Measurements from ENCODE around the gene NLRP5.
A peak's percentile ranks its signal among the peaks of the same experiment; 100 is the strongest.
"Not testable (repeated sequence)": the region's sequence is repeated elsewhere in the genome, so short reads cannot be mapped to it uniquely, and the experiment has no call there.

Gene NLRP5

GRCh38 chr19:55986487-55986886 lies at the start of gene NLRP5:
TSS of gene NLRP5 (plus strand) at chr19:55986775.
- DNase-seq (ENCODE audit: low spot score): no peak

GRCh38 chr19:55939206-55939605 lies 47.4 kb upstream of the NLRP5 start:
- no peak for DNase-seq (ENCODE audit: low spot score)

- no peak for DNase-seq (ENCODE audit: low spot score)
These were observed 46.3 kb upstream of the NLRP5 start for GRCh38 chr19:55940306-55940705.

- no peak for DNase-seq (ENCODE audit: low spot score)
These were observed 39.0 kb upstream of the NLRP5 start, which contains the start of gene NLRP8 for GRCh38 chr19:55947532-55947931. TSS of gene NLRP8 (plus strand) at chr19:55947832.

GRCh38 chr19:55950566-55950965 lies 36.0 kb upstream of the NLRP5 start:
- DNase-seq (ENCODE audit: low spot score): not testable (repeated sequence)

- DNase-seq (ENCODE audit: low spot score): no peak
These were observed 30.1 kb upstream of the NLRP5 start for GRCh38 chr19:55956431-55956830.

GRCh38 chr19:55958356-55958755 lies 28.2 kb upstream of the NLRP5 start:
- DNase-seq (ENCODE audit: low spot score): no peak

- DNase-seq (ENCODE audit: low spot score): no peak
These were observed 26.4 kb upstream of the NLRP5 start for GRCh38 chr19:55959996-55960675.

- no peak for DNase-seq (ENCODE audit: low spot score)
These were observed 24.4 kb upstream of the NLRP5 start for GRCh38 chr19:55962186-55962585.

- no peak for DNase-seq (ENCODE audit: low spot score)
These were observed 12.6 kb upstream of the NLRP5 start for GRCh38 chr19:55973982-55974381.

- DNase-seq (ENCODE audit: low spot score): no peak
These were observed 6.2 kb upstream of the NLRP5 start for GRCh38 chr19:55980415-55980814.

GRCh38 chr19:55985254-55985653 lies 1.3 kb upstream of the NLRP5 start:
- no peak for DNase-seq (ENCODE audit: low spot score)

- DNase-seq (ENCODE audit: low spot score): no peak
These were observed 4.3 kb downstream of the NLRP5 start for GRCh38 chr19:55990831-55991230.

GRCh38 chr19:55993492-55993891 lies 6.9 kb downstream of the NLRP5 start:
- DNase-seq (ENCODE audit: low spot score): no peak

- no peak for DNase-seq (ENCODE audit: low spot score)
These were observed 28.2 kb downstream of the NLRP5 start for GRCh38 chr19:56014765-56015164.

- no peak for DNase-seq (ENCODE audit: low spot score)
These were observed 29.2 kb downstream of the NLRP5 start for GRCh38 chr19:56015756-56016155.

GRCh38 chr19:56019325-56019724 lies 32.8 kb downstream of the NLRP5 start:
- DNase-seq (ENCODE audit: low spot score): not testable (repeated sequence)

- DNase-seq (ENCODE audit: low spot score): not testable (repeated sequence)
These were observed 33.9 kb downstream of the NLRP5 start for GRCh38 chr19:56020355-56020975.

GRCh38 chr19:56026769-56027168 lies 40.2 kb downstream of the NLRP5 start:
- DNase-seq (ENCODE audit: low spot score): no peak

GRCh38 chr19:56053596-56053995 lies 67.0 kb downstream of the NLRP5 start:
- no peak for DNase-seq (ENCODE audit: low spot score)

GRCh38 chr19:56066152-56067023 lies 79.8 kb downstream of the NLRP5 start:
- DNase-seq (ENCODE audit: low spot score): peak; percentile 63

GRCh38 chr19:56069642-56070041 lies 83.1 kb downstream of the NLRP5 start:
- no peak for DNase-seq (ENCODE audit: low spot score)

GRCh38 chr19:56071151-56071550 lies 84.6 kb downstream of the NLRP5 start:
- no peak for DNase-seq (ENCODE audit: low spot score)
